HepG2 (cell line): ENCODE data around the gene MTX1. TPM values are rescaled to one million over a fixed set of nuclear protein-coding genes. Genes with fewer than 3 reads are reported as not detected.

Source experiments
- AGO1 ChIP-seq: fragments of 200-400 bp; formaldehyde crosslinking; IDR thresholded peaks from 2 replicates; pipeline ENCODE4 v1.6.1; 2017; ENCODE audit warnings: mild to moderate bottlenecking, low read depth, low read length, moderate library complexity; ENCODE audit not compliant: poor library complexity, severe bottlenecking
- ASH2L ChIP-seq: fragments of 300-600, 200-600 bp; sonication (generic); IDR thresholded peaks from 2 replicates; pipeline ENCODE4 v1.7.0; 2017; ENCODE audit warnings: low read depth, mild to moderate bottlenecking, moderate library complexity, mixed read lengths, low read length; ENCODE audit not compliant: insufficient read length
- ATAD3A ChIP-seq: sonication (generic); formaldehyde crosslinking; IDR thresholded peaks from 2 replicates; pipeline ENCODE4 v1.4.0; 2020; ENCODE audit warnings: missing genetic modification reagents
- CBX2 ChIP-seq, 2 experiments: fragments of 200-600 bp in 1 of 2; sonication (generic); formaldehyde crosslinking in 1 of 2; IDR thresholded peaks; 2 replicates each; pipeline versions ENCODE4 v1.7.0 to v1.8.1; 2018 to 2022; ENCODE audit warnings: low read depth in 2 of 2, low read length in 1 of 2, mild to moderate bottlenecking in 1 of 2, missing genetic modification reagents in 1 of 2
- CREM ChIP-seq, 2 experiments: sonication (generic) in 1 of 2; formaldehyde crosslinking in 1 of 2; IDR thresholded peaks; 2 replicates each; pipeline versions ENCODE4 v1.4.0 to v1.6.1; 2016 to 2020; ENCODE audit warnings: antibody characterized with exemption in 1 of 2, mild to moderate bottlenecking in 1 of 2, missing genetic modification reagents in 1 of 2
- HNRNPH1 ChIP-seq: fragments of 200-400 bp; formaldehyde crosslinking; optimal IDR thresholded peaks from 2 replicates; pipeline ENCODE3; 2017; ENCODE audit warnings: mild to moderate bottlenecking, low read depth, low read length
- ISL2 ChIP-seq: sonication (generic); formaldehyde crosslinking; IDR thresholded peaks from 2 replicates; pipeline ENCODE4 v1.5.0; 2020; ENCODE audit warnings: missing genetic modification reagents
- MYC ChIP-seq: sonication (generic); formaldehyde crosslinking; IDR thresholded peaks from 2 replicates; pipeline ENCODE4 v1.9.0; 2021; ENCODE audit warnings: missing genetic modification reagents, borderline replicate concordance
- NCOA2 ChIP-seq: sonication (generic); formaldehyde crosslinking; IDR thresholded peaks from 2 replicates; pipeline ENCODE4 v1.8.0; 2022; ENCODE audit warnings: inconsistent platforms
- PRPF4 ChIP-seq: fragments of 200-400 bp; formaldehyde crosslinking; IDR thresholded peaks from 2 replicates; pipeline ENCODE4 v1.6.1; 2016; ENCODE audit warnings: low read length, low read depth; ENCODE audit not compliant: poor library complexity, severe bottlenecking
- REXO4 ChIP-seq: sonication (generic); formaldehyde crosslinking; IDR thresholded peaks from 2 replicates; pipeline ENCODE4 v1.8.0; 2022; ENCODE audit warnings: missing genetic modification reagents, mild to moderate bottlenecking, borderline replicate concordance
- SMYD3 ChIP-seq: sonication (generic); formaldehyde crosslinking; IDR thresholded peaks from 2 replicates; pipeline ENCODE4 v1.8.1; 2023; ENCODE audit warnings: mild to moderate bottlenecking, missing genetic modification reagents
- TGIF2 ChIP-seq: IDR thresholded peaks from 2 replicates; pipeline ENCODE4 v1.6.1; 2016; ENCODE audit warnings: control low read depth, missing compliant biosample characterization
- ZFP36 ChIP-seq: fragments of 150-350 bp; IDR thresholded peaks from 2 replicates; pipeline ENCODE4 v1.6.1; 2018; ENCODE audit warnings: borderline replicate concordance, low read length, low read depth; ENCODE audit not compliant: partially characterized antibody
- ZNF225 ChIP-seq: sonication (generic); formaldehyde crosslinking; IDR thresholded peaks from 2 replicates; pipeline ENCODE4 v1.4.0; 2020; ENCODE audit warnings: mild to moderate bottlenecking, missing genetic modification reagents
- ZNF292 ChIP-seq: sonication (generic); formaldehyde crosslinking; IDR thresholded peaks from 2 replicates; pipeline ENCODE4 v1.8.1; 2022; ENCODE audit warnings: mild to moderate bottlenecking, low read depth, missing genetic modification reagents, borderline replicate concordance
- ZNF660 ChIP-seq: sonication (generic); formaldehyde crosslinking; IDR thresholded peaks from 2 replicates; pipeline ENCODE4 v1.5.1; 2020; ENCODE audit warnings: mild to moderate bottlenecking, low read depth, missing genetic modification reagents, borderline replicate concordance
- ZNF790 ChIP-seq: sonication (generic); formaldehyde crosslinking; IDR thresholded peaks from 2 replicates; pipeline ENCODE4 v1.8.0; 2022; ENCODE audit warnings: missing genetic modification reagents, mild to moderate bottlenecking, borderline replicate concordance
- polyA plus RNA-seq, 8 experiments: library from polyadenylated mRNA; depleted of rRNA in 3 of 8; stranded (reverse) in 7 of 8; unstranded in 1 of 8; fragments of >200 nt; fragmentation: Illumina TruSeq in 4 of 8; extraction: Trizol in 4 of 8; gene quantifications; 2 replicates each; pipeline versions ENCODE4 v1.2.1 to v1.2.3, GENCODE V29; 2011 to 2016; ENCODE audit warnings: low read depth in 4 of 8, missing spikeins in 1 of 8, mixed read lengths in 1 of 8; ENCODE audit not compliant: insufficient read depth in 1 of 8
- total RNA-seq, 5 experiments: library from RNA; depleted of rRNA; stranded (reverse); fragments of >200 nt; fragmentation: Illumina TruSeq; extraction: Trizol; gene quantifications; 2 replicates each; pipeline ENCODE4 v1.2.3, GENCODE V29; 2016; ENCODE audit warnings: low read depth in 1 of 5
- TF ChIP-seq, protein P1 (sequence below): sonication (generic); formaldehyde crosslinking; conservative IDR thresholded peaks from 2 replicates; pipeline ENCODE4 v1.8.0; 2022; ENCODE audit warnings: mild to moderate bottlenecking, moderate library complexity, missing genetic modification reagents
- TF ChIP-seq, protein P2 (sequence below): sonication (generic); formaldehyde crosslinking; IDR thresholded peaks from 2 replicates; pipeline ENCODE4 v1.5.0; 2020; ENCODE audit warnings: missing genetic modification reagents
- TF ChIP-seq, protein P3 (sequence below): sonication (generic); formaldehyde crosslinking; IDR thresholded peaks from 2 replicates; pipeline ENCODE4 v1.5.1; 2020; ENCODE audit warnings: missing genetic modification reagents, mild to moderate bottlenecking, borderline replicate concordance
- TF ChIP-seq, protein P4 (sequence below): sonication (generic); formaldehyde crosslinking; IDR thresholded peaks from 2 replicates; pipeline ENCODE4 v1.8.0; 2022; ENCODE audit warnings: mild to moderate bottlenecking, missing genetic modification reagents; ENCODE audit not compliant: insufficient replicate concordance

Gene MTX1
- total and polyA plus RNA-seq, 2 of the 13 experiments (the other 11 are each of a cell fraction or from before 2014, with no cell fraction given) = 64.5 to 72.6 TPM

DNA sequence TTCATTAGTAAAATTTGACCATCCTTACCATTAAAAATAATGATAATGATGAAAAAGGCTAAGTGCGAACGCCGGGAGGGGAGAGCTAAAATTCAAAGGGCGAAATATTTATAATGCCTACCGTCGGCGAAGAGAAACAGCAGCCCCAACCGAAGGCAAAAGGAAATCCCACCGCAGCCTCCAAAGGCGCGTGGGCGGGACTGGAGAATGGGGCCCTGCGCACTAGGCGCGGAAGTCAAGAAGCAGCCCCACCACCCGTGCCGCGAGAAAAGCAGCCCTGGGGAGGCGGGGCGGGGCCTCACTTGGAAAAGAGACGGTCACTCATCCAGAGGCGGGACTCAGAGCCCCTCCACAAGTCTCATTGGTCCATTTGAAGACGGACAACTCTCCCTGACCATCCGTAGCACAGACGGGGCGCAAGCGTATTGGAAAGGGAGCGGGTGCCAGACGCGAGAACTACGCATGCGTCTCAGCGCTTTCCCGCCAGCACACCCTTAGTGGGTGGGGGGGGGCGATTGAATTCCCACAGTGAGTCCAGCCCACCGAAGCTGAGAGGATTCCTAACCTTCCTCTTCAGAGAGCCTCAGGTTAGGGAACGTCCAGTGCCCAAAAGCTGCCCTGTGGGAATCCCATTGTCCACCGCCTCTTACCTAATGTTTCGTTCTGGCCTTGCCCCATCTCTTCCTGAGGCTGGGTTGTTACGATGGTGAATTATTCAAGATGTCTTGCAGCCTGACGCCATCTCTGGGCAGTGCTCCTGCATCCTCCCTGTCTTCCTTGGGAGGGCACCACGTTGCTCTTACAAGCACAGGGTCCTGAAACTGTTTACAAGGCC, 19.0 kb downstream of the MTX1 start (continued):
- TF ChIP-seq TGIF2 (no peak), ZNF660 (CRISPR knock-in tag) (no peak), SMYD3 (CRISPR knock-in tag) (no peak), NCOA2 (no peak; the same call in 1 of the 2 replicates), CBX2 (IDR thresholded peaks at IDR 0.05; ENCODE audit: low read depth, low read length) (no peak), CBX2 (CRISPR knock-in tag; IDR thresholded peaks at IDR 0.05; ENCODE audit: low read depth) (no peak), MYC (CRISPR knock-in tag) (peak; percentile 76; the same call in 1 of the 2 replicates), CREM (IDR thresholded peaks at IDR 0.05) (peak; percentile 44), CREM (CRISPR knock-in tag; IDR thresholded peaks at IDR 0.05) (no peak), ZFP36 (no peak), HNRNPH1 (no peak), ZNF225 (CRISPR knock-in tag) (no peak), ASH2L (peak; percentile 52), ISL2 (CRISPR knock-in tag) (no peak), PRPF4 (no peak), REXO4 (CRISPR knock-in tag) (no peak), ATAD3A (no peak), ZNF292 (CRISPR knock-in tag) (no peak; the same call in 1 of the 2 replicates), ZNF790 (CRISPR knock-in tag) (no peak), AGO1 (peak; percentile 27)
- TF ChIP-seq, protein P1, sequence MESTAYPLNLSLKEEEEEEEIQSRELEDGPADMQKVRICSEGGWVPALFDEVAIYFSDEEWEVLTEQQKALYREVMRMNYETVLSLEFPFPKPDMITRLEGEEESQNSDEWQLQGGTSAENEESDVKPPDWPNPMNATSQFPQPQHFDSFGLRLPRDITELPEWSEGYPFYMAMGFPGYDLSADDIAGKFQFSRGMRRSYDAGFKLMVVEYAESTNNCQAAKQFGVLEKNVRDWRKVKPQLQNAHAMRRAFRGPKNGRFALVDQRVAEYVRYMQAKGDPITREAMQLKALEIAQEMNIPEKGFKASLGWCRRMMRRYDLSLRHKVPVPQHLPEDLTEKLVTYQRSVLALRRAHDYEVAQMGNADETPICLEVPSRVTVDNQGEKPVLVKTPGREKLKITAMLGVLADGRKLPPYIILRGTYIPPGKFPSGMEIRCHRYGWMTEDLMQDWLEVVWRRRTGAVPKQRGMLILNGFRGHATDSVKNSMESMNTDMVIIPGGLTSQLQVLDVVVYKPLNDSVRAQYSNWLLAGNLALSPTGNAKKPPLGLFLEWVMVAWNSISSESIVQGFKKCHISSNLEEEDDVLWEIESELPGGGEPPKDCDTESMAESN = no peak
- TF ChIP-seq, protein P2, sequence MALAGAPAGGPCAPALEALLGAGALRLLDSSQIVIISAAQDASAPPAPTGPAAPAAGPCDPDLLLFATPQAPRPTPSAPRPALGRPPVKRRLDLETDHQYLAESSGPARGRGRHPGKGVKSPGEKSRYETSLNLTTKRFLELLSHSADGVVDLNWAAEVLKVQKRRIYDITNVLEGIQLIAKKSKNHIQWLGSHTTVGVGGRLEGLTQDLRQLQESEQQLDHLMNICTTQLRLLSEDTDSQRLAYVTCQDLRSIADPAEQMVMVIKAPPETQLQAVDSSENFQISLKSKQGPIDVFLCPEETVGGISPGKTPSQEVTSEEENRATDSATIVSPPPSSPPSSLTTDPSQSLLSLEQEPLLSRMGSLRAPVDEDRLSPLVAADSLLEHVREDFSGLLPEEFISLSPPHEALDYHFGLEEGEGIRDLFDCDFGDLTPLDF = peak; percentile 92
- TF ChIP-seq, protein P3, sequence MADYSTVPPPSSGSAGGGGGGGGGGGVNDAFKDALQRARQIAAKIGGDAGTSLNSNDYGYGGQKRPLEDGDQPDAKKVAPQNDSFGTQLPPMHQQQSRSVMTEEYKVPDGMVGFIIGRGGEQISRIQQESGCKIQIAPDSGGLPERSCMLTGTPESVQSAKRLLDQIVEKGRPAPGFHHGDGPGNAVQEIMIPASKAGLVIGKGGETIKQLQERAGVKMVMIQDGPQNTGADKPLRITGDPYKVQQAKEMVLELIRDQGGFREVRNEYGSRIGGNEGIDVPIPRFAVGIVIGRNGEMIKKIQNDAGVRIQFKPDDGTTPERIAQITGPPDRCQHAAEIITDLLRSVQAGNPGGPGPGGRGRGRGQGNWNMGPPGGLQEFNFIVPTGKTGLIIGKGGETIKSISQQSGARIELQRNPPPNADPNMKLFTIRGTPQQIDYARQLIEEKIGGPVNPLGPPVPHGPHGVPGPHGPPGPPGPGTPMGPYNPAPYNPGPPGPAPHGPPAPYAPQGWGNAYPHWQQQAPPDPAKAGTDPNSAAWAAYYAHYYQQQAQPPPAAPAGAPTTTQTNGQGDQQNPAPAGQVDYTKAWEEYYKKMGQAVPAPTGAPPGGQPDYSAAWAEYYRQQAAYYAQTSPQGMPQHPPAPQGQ (CRISPR knock-in tag) = no peak
- TF ChIP-seq, protein P4, sequence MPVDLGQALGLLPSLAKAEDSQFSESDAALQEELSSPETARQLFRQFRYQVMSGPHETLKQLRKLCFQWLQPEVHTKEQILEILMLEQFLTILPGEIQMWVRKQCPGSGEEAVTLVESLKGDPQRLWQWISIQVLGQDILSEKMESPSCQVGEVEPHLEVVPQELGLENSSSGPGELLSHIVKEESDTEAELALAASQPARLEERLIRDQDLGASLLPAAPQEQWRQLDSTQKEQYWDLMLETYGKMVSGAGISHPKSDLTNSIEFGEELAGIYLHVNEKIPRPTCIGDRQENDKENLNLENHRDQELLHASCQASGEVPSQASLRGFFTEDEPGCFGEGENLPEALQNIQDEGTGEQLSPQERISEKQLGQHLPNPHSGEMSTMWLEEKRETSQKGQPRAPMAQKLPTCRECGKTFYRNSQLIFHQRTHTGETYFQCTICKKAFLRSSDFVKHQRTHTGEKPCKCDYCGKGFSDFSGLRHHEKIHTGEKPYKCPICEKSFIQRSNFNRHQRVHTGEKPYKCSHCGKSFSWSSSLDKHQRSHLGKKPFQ (CRISPR knock-in tag) = no peak
